Left renal cortex interstitium (tissue), 4 donors: ENCODE results near the gene PMAIP1. TPM values are rescaled to one million over a fixed set of nuclear protein-coding genes. Genes with fewer than 3 reads are reported as not detected.
"Not testable (repeated sequence)": the region's sequence is repeated elsewhere in the genome, so short reads cannot be mapped to it uniquely, and the experiment has no call there.

Experiments
- DNase-seq, 4 donors: peaks; one replicate each; pipeline ENCODE4 v3.0.0-alpha.2; 2013; ENCODE audit warnings: low read depth in 4 of 4, low spot score in 2 of 4, missing footprints in 1 of 4
- polyA plus RNA-seq, 4 donors: library from polyadenylated mRNA; unstranded; fragments of 120-200 nt; gene quantifications; one replicate each; pipeline ENCODE4 v1.2.1, GENCODE V29; 2013; ENCODE audit not compliant: insufficient read length in 4 of 4

PMAIP1 gene
- polyA plus RNA-seq, 4 donors: 3.4 to 4.1 (median 3.9) TPM

DNA sequence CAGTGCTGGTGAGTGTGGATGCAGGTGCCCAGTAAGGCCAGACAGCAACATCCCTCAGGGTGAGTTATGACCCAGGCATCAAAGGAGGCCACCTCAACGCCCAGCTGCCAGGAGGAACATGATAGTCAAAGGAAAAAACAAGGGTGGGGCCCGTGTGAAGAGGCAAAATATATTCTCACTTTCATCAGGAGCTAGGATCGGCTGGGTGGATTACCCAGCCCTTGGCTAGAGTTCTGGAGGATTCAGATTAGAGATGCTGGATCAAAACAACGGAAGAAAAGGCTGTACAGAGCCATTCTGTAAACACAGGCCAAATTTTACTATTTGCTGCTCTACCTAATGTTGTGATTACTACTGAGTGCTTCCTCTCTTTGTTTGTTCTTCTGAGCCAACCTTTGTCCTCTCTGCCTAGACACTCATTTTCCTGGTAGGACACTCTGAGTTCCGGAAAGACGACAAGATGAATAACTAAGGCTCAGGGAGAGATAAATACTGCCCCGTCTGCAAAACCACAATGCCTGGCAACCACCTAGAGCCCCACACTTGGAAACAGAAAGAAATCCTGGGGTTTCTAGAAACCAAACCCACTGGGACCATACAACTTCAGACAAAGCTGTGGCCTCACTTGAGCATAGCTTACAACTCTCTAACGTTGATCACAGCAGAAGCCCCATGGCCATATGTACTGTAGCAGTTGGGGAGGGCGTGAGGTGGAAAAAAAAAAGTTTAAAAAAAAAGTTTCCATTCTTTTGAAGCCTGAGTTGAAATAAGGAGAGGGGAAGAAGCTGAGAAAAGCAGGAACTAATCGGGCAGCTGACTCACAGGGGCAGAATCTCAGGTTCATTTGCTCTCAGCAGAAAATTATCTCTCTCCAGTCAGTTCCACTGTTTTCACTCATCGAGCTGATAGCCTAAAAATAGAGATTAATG lies 17.8 kb upstream of the PMAIP1 start:
- no peak for DNase-seq

DNA sequence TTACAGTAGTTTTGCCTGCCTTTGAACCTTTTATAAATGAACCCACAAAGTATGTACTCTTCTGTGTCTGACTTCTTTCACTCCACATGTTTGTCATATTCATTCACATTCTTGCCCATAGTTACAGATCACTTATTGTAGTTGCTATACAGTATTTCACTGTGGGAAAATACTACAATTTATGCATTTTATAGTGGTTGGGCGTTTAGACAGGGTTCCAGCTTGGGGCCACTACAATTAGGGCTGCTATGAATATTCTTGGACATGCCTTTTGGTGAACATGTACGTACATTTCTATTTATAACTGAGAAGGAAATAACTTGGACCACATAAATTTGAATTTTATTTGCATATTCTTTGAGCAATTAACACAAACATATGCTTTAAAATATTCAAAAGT lies 15.4 kb upstream of the PMAIP1 start:
- no peak for DNase-seq

DNA sequence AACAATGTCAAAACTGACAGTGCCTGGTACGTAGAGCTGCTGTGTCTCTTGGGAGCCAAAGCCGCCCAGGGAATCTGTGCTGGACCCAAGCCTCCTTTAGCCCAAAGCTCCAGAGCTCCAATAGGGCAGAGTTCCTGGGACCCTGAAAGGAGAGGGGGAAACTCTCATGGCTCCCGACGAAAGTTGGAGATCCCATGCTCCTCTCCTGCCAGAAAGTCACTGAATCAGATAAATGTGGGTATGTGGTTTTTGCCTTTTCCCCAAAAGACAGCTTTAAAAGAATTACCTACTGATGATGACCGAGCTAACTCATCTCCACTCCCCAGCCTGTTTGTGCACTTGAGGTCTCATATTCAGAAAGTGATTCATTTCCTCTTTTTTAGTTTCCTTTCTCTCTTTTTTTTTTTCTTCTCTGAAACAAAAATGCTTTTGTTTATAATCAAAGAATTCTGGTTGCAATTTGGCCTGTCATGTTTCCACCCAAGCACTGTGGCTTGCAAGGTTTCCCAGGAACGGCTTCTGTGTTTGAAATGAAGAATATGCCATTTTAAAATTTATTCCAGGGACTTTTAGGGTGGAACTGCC lies 14.1 kb upstream of the PMAIP1 start:
- DNase-seq: no peak

DNA sequence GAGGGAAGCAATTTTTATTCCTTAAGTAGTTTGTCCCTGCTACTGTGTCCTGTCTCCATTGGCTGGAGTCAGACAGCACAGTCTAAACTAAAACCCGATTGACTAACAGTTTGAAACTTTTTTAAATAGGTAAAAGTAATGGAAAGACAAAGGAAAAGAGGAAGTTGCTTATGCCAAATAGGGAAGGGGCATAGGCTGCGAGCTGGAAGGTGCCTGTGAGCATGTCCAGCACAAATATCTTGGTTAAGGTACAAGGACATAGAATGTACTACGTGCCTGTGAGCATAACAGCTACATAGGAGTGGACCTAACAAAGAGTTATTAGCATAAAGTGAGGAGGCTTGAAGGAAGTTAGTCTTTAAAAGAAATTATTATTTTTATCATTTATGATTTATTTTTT lies 13.4 kb upstream of the PMAIP1 start:
- not testable (repeated sequence) for DNase-seq

DNA sequence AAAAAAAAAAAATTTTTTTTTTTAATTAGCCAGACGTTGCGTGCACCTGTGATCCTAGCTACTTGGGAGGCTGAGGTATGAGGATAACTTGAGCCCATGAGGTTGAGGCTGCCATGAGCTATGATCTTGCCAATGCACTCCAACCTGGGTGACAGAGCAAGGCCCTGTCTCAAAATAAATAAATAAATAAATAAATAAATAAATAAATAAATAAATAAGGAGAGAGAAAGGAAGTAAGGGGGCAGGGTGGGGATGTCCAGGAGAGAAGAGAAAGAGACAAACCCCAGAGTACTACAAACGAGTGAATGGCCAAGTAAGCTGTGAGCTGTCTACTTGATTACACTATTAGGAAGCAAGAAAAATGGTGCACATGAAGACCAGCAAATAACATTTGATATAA lies 7.7 kb upstream of the PMAIP1 start:
- no peak for DNase-seq

DNA sequence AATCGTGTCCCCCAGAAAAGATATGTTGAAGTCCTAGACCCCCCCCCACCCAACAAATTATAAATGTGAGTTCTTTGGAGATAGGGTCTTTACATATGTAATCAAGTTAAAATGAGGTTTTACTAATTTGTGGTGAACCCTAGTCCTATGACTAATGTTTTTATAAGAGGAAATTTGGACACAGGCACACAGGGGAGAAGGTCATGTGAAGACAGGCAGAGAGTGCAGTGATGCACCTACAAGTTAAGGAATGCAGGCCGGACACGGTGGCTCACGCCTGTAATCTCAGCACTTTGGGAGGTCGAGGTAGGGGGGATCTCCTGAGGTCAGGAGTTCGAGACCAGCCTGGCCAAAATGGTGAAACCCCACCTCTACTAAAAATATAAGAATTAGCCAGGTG lies 5.8 kb upstream of the PMAIP1 start:
- no peak for DNase-seq

DNA sequence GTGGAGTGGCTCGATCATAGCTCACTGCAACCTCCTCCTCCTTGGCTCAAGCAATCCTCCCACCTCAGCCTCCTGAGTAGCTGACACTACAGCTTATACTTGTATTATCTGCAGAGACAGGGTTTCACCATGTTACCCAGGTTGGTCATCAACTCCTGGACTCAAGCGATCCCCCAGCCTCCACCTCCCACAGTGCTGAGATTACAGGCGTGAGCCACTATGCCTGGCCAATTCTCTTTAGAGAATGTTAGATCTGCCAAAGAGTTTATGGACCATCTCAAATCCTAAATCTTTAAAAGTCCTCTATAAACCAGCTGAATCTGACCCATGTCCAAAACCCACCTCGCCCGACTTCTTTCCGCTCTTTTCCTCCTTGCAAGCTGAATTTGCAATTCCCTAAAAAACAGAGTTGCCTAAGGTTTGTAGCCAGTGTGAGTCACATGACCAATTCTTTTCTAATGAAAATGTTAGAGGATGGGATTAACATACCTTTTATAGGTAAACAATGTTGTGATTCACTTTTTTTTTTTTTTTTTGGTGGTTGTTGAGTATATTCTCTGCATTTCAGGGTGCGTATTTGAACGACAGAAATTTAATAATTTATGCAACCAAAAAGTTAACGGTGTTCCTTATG lies 2.4 kb upstream of the PMAIP1 start:
- no peak for DNase-seq

DNA sequence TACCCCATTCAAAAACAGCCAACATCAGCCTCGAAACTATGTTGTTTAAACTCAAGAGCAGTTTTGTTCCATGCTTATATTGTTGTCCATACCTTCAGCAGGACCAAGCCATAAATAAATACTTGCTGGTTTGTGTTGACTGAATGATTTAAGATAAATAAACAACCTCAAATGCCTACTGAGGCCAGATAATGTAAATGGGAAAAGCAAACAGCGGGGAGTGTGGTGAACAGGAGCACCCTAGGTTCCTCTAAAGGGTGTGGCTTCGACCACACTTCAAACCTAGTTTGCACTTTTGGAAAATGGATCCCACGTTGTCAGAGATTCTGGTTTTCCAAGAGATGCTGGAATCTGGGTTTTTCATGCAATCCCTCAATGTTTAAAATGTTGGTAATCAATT lies 1.7 kb upstream of the PMAIP1 start:
- DNase-seq: no peak

DNA sequence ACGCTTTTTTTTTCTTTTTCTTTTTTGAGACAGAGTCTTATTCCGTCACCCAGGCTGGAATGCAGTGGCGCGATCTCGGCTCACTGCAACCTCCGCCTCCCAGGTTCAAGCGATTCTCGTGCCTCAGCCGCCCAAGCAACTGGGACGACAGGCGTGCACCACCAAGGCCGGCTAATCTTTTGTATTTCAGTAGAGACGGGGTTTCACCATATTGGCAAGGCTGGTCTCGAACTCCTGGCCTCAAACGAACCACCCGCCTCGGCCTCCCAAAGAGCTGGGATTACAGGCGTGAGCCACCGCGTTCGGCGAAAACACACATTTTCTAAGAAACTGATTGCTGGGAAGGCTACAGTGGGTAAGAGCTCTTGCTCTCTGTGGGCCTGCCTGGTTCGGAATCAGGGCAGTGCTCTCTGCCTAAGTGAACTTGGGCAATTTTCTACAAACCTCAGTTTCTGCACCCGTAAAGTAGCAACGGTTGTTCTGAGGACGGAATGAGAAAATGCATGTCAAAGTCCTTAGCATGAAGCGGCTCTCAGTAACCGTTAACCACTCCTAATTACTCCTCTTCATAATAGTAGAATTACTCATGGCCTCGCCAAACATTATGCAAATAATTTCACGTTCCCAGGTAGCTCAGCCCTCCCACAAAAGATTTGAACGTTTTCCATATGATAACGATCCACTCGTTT lies 1.0 kb upstream of the PMAIP1 start:
- DNase-seq: no peak

DNA sequence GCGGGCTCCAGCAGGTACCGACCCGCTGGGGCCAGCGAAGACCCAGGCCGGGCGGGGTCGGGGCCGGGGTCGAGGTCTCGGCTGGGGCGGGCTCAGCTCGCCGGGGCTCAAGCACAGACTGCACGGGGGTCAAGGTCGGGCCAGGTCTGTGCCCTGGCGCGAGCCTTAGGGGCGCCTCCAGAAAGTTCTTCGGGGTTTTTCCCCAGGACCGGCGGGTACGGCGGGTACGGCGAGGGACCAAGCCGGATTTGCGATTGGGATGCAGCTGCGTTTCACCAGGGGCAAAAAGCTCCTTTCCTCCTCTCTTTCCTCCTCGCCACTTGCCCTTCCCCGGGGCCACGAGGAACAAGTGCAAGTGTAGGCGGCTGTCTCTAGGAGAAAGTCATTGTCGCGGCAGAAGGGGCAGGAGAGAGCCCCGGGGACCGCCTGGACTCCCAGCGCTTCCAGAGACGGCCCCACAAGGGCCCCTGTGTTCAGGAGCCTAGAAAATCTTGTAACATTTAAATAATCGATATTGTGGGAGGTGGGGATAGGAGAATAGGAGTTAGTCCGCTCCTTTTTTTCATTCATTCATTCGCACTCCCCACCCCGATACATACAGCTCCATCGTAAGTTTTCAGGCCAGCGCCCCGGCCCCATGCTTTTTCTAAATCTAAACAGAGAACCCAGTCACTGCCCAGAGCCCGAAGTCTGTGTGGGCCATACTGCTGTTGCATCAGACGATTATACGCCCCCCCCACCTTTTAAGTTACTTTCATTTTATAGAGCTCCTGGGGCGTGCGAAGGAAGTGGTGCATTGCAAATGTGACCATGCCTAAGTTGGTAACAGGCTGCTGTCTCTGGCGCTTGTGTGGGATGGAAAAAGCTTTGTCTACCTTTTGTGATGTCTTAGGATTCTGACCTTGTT lies 679 bp downstream of the PMAIP1 start:
- no peak for DNase-seq

DNA sequence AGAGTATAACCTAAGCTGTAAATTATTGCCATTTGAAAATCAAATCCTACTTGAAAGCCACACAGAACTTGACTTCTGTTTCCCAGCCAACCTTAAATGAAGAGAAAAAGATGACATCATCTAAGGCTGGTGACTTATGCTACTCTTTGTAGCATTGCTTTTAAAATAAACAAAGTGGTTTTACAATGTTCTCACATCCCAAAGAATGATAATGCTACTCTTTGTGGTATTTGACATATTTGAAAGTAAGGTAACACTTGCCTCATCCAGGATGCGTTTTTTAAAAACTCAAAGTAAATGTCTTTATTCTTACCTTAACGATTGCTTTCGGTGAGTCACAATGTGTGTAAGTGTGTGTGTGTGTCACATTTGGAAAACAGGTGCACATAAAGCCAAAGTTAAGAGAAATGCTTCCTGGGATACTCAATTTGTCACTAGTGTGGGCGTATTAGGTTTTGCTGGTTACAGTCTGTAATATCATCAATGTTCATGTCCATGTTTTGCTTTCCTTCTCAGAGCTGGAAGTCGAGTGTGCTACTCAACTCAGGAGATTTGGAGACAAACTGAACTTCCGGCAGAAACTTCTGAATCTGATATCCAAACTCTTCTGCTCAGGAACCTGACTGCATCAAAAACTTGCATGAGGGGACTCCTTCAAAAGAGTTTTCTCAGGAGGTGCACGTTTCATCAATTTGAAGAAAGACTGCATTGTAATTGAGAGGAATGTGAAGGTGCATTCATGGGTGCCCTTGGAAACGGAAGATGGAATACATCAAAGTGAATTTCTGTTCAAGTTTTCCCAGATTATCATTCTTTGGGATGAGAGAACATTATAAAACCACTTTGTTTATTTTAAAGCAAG lies 2.6 kb downstream of the PMAIP1 start:
- DNase-seq: no peak

DNA sequence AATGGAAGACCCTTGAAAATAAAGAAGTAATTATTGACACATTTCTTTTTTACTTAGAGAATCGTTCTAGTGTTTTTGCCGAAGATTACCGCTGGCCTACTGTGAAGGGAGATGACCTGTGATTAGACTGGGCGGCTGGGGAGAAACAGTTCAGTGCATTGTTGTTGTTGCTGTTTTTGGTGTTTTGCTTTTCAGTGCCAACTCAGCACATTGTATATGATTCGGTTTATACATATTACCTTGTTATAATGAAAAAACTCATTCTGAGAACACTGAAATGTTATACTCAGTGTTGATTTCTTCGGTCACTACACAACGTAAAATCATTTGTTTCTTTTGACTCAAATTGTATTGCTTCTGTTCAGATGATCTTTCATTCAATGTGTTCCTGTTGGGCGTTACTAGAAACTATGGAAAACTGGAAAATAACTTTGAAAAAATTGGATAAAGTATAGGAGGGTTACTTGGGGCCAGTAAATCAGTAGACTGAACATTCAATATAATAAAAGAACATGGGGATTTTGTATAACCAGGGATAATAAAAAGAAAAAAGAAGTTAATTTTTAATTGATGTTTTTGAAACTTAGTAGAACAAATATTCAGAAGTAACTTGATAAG lies 3.3 kb downstream of the PMAIP1 start:
- no peak for DNase-seq

DNA sequence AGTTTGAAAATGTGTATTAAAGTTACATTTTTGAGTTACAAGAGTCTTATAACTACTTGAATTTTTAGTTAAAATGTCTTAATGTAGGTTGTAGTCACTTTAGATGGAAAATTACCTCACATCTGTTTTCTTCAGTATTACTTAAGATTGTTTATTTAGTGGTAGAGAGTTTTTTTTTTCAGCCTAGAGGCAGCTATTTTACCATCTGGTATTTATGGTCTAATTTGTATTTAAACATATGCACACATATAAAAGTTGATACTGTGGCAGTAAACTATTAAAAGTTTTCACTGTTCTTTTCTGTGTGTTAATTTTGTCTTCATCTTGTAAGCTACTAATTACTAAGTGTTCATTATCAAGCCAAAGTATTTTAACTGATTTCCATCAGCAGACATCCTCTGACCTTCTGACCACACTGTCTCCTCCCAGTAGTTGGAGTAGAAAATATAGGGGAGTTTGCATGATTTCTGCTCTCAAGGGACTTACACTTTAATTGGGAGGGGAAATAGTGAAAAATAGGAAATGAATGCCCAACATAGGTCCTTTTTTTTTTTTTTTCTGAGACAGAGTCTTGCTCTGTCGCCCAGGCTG lies 4.3 kb downstream of the PMAIP1 start:
- DNase-seq: no peak

DNA sequence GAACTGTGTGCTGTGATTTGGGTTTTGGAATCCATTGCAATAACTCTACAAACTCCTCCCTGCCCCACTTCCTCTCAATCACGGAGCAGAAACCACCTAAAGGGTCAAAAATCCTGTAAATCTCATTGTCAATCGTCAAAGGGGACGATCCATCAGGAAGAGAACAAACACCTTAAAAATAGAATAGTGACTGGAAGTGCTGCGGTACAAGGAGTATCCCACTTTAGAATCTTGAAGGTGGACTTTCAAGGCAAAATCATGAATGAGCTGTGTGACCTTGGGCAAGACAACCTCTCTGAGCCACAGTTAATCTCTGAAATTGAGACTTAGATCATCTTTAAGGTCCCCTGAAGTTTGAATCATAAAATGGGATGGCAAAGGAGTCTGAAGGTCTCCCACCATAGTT lies 5.9 kb downstream of the PMAIP1 start:
- DNase-seq: no peak

DNA sequence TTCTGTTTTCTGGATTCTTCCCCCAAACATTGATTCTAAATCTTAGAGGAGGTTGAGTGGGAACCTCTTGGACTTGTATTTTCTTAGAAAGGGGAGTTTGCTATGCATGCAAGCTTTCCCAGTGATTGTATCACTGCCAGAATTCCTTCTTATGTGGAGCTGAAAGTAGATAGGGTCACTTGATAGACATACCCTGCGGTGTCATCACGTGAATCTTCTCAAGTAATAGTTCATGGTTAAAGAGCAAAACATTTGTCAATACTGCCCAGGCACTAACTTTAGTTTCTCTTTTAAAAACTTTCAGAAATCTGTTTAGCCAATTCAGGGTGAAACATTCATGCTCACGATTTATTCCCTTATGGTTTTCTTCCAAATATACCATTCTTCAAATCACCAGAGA lies 6.4 kb downstream of the PMAIP1 start:
- DNase-seq: no peak

DNA sequence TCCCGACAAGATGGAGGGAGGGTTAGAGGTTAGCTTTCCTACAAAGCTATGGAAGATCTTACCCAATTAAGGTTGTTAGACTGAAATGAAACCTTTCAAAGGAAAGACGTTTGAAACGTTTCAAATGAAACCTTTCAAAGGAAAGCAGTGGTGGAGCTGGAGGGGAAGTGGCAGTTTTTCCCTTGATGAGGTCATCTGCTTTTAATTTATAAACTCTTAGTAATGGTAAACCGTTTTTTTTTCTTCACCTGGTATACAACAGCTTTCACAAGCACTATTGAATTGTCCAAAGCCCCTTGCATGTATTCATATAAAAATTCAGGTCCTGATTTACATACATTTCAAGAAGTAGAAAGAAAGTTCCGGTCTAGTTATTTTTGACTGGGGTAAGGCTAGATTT lies 7.4 kb downstream of the PMAIP1 start:
- DNase-seq: no peak

DNA sequence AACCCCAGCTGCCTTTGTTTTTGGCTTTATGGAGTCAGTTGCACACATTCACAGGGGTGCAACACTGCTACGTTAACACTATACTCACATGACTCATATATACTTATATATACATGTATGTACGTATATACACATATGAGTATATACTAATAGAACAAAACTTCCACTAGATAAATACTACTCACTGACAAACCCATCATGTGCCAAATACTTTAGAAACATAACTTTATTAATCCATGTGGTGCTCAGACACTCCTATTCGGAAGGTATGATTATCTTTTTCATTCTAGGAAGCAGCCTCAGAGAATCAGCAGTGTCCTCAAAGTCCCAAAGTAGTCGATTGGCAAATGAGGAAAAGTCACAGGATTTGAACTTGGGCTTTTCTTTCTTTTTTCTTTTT lies 7.9 kb downstream of the PMAIP1 start:
- DNase-seq: no peak

DNA sequence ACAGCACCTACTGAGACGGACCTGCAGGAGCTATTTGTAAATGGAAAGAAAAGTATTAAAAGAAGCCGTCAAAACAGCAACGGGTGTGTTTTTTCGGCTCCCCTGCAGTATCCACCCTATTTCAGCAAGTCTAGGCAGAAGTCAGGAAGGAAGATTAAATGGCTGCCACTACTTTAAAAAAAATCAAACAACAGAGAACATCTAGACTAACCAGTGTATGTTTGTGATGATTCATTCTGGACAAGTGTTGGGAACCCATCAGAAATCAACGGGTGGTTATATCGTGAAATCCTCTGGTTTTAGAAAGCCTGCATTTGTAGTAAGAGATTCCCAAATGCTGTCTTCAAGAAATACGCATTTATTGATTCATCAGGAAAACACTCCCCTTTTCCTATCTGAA lies 9.0 kb downstream of the PMAIP1 start:
- no peak for DNase-seq
